ENCODE data around the gene ALDH3B2. TPM values are rescaled to one million over a fixed set of nuclear protein-coding genes. Genes with fewer than 3 reads are reported as not detected.

Gene ALDH3B2
- total RNA-seq, 1 experiment from 2014 or later = not detected

GRCh38 chr11:67648140-67648795 lies 26.2 kb downstream of the ALDH3B2 start:
- H3T11ph ChIP-seq (ENCODE audit: low read length) = no peak overlapping the region
- H3K23ac ChIP-seq (ENCODE audit: insufficient read length, low read depth, low read length) = no peak overlapping the region
- no peak overlapping the region for H3K4me2 ChIP-seq (ENCODE audit: insufficient read depth, insufficient read length, low read length)
- no peak overlapping the region for H3K27ac ChIP-seq (ENCODE audit: insufficient read length, low read depth, low read length)
- DNase-seq = peak; percentile 82
- no peak overlapping the region for H2BK15ac ChIP-seq (ENCODE audit: low read depth, low read length)
- H2BK120ac ChIP-seq (ENCODE audit: low read depth, low read length, poor library complexity, severe bottlenecking) = no peak overlapping the region
- no peak overlapping the region for H2AK5ac ChIP-seq (ENCODE audit: insufficient read length, low read length)
- no peak overlapping the region for H3K4ac ChIP-seq (ENCODE audit: low read depth, low read length)
- H2BK12ac ChIP-seq (ENCODE audit: insufficient read length, low read depth, low read length) = no peak overlapping the region
- no peak overlapping the region for H3K14ac ChIP-seq (ENCODE audit: insufficient read depth, low read length)
- H3K9me3 ChIP-seq (ENCODE audit: control insufficient read depth, low read depth, low read length) = no peaks in the 10 kb centered on the region
- no peak overlapping the region for H3K18ac ChIP-seq (ENCODE audit: insufficient read length, low read depth, low read length)
- H4K91ac ChIP-seq (ENCODE audit: insufficient read length, low read depth, low read length) = no peak overlapping the region
- Mint-ChIP-seq H3K4me1 (peaks cover 8 to 15% of the 10 kb centered on the region in 2 experiments), H3K27me3 (ENCODE audit: low read depth) (peaks cover 20% of the 10 kb centered on the region), H3K27ac (no peak overlapping the region), H3K9me3 (peaks cover 0 to 3% of the 10 kb centered on the region in 2 experiments; a peak in 3 of 5 replicates), H3K4me3 (no peak overlapping the region), H3K36me3 (ENCODE audit: insufficient read depth in 1 of 3, low read depth in 3 of 3) (no peaks in the 10 kb centered on the region; a peak in 1 of 7 replicates)
- H4K8ac ChIP-seq (replicated peaks; ENCODE audit: insufficient read length, low read depth, low read length) = no peak overlapping the region
- no CpG with 5 or more reads among the region's 12 CpGs for WGBS (ENCODE audit: extremely low coverage, insufficient read length, low lambda C conversion rate)
- no peak overlapping the region for H3K56ac ChIP-seq (ENCODE audit: insufficient read length, low read depth, low read length)
- H3K4me1 ChIP-seq (ENCODE audit: insufficient read depth, low read length) = no peaks in the 10 kb centered on the region
- no peaks in the 10 kb centered on the region for H3K27me3 ChIP-seq (ENCODE audit: insufficient read depth, low read length)
- H4K20me1 ChIP-seq (ENCODE audit: control insufficient read depth, insufficient read depth, insufficient read length) = no peaks in the 10 kb centered on the region
- no peak overlapping the region for H2BK5ac ChIP-seq (ENCODE audit: insufficient read length, low read length)
- H3K23me2 ChIP-seq (ENCODE audit: insufficient read length, low read depth, low read length, poor library complexity, severe bottlenecking) = no peaks in the 10 kb centered on the region
- no peak overlapping the region for H4K5ac ChIP-seq (ENCODE audit: insufficient read length, low read depth, low read length)
- H3K9ac ChIP-seq (ENCODE audit: extremely low read depth, insufficient read length, low read length) = no peak overlapping the region
- TF ChIP-seq, protein P1, sequence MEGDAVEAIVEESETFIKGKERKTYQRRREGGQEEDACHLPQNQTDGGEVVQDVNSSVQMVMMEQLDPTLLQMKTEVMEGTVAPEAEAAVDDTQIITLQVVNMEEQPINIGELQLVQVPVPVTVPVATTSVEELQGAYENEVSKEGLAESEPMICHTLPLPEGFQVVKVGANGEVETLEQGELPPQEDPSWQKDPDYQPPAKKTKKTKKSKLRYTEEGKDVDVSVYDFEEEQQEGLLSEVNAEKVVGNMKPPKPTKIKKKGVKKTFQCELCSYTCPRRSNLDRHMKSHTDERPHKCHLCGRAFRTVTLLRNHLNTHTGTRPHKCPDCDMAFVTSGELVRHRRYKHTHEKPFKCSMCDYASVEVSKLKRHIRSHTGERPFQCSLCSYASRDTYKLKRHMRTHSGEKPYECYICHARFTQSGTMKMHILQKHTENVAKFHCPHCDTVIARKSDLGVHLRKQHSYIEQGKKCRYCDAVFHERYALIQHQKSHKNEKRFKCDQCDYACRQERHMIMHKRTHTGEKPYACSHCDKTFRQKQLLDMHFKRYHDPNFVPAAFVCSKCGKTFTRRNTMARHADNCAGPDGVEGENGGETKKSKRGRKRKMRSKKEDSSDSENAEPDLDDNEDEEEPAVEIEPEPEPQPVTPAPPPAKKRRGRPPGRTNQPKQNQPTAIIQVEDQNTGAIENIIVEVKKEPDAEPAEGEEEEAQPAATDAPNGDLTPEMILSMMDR (conservative IDR thresholded peaks at IDR 0.05) = peak; percentile 71
- no peak overlapping the region for H2AFZ ChIP-seq (ENCODE audit: low read length)
- no peaks in the 10 kb centered on the region for H3K79me2 ChIP-seq (ENCODE audit: insufficient read depth, low read length)
- no peak overlapping the region for H2BK20ac ChIP-seq (ENCODE audit: low read depth, low read length, poor library complexity, severe bottlenecking)
- no peaks in the 10 kb centered on the region for H3K79me1 ChIP-seq (ENCODE audit: insufficient read depth, low read depth, low read length, poor library complexity, severe bottlenecking)
